GM19035 (cell line): Measurements from ENCODE around the gene ADGRD1.

ENCODE experiments used
- ATAC-seq: cut with Tn5 transposase; IDR thresholded peaks from one replicate; pipeline ENCODE4 v1.9.1; 2021; ENCODE audit not compliant: unreplicated experiment

The ADGRD1 gene

DNA sequence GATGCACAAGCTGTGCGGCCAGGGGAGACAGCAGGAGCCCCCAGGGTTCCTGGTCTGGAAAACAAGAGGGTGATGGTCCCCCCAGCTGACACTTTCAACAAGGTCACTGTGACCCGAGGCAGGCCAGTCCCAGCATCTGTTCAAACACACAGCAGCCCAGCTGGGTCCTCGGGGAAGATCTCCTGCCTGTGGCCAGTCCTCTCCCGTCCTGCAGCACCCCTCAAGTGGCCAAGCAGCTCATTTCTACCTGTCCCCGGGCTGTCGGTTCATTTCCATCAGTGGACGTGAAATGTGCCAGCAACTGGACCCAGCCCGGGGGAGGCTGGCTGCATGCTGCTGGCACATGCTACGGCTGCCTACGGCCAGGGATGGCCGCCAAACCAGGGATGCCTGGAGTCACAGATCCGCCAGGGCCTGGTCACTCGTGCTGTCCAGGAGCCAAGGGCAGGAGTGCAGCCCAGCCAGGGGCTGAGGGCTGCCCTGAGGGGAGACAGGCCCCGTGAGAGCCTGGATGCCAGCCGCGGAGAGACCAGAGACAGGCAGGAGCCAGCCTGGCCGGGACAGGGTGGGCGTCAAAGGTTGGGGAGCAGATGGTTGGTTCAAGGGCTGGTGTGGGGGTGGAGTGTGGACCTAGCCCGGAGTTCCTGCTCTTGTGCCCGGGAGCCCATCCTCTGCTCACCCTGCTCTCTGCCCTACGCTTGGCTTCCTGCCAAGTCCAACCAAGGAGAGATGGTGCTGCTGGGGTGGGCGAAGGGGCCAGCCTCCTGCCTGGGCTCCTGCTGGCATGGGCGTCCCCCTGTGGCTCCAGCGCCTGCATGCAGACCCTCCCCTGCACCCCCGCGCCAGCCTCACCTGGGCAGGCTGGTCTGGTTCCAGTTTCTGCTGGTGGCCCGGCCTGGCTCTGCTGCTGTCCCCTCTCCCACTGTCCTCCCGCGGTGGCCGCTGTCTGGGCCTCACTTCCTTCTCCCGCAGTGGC, 143.8 kb downstream of the ADGRD1 start:
- ATAC-seq = no peak

DNA sequence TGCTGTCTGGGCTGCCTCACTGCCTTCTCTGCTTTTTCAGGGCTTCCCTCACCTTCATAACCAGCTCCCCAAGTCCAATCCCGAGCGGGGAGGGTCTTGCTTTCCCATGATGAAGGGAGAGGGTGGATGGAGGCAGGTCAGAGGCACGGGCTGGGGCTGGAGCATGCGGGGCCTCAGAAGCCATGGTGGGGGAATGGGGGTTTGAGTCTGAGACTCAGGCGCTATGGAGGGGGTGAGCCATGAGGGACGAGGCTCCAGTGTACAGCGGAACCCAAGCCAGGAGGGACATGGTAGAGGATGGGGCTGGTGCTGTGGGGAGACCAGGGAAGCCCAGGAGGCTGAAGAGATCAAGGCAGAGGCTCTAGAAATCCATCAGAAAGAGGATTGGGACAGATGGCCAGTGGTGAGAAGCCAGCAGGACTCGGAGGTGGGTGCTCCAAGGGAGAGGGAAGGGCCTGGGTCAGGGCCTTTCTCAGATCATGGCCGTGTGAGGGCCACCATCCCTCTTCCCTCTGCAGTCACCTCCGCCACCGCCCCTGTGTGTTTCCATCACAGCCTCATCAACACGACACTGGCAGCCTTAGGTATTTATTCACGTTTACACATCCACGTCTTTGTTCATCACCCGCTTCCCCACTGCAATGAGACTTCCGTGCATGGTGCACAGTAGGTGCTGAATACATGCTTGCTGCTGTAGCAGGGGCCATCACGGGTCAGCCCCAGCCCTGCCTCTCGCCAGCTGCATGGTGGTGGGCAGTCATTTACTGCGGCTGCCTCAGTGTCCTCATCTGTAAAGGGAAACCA, 144.7 kb downstream of the ADGRD1 start:
- no peak for ATAC-seq

DNA sequence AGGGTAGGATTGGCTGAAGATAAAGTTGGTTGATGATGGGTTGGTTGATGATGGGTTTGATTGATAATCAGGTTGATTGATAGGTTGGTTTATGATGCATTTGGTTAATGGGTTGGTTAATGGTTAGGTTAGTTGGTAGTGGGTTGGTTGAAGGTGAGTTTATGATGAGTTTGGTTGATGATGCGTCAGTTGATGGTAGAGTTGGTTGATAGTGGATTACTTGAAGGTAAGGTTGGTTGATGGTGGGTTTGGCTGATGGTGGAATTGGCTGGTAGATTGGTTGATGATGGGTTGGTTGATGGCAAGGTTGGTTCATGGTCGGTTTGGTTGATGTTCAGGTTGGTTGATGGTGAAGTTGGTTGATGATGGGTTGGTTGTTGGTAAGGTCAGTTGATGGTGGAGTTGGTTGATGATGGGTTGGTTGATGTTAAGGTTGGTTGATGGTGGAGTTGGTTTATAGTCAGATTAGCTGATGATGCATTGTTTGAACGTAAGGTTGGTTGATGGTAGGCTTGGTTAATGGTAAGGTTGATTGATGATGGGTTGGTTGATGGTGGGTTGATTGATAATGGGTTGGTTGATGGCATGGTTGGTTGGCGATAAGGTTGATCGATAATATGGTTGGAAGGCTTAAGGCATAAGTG, 146.4 kb downstream of the ADGRD1 start:
- ATAC-seq = no peak

DNA sequence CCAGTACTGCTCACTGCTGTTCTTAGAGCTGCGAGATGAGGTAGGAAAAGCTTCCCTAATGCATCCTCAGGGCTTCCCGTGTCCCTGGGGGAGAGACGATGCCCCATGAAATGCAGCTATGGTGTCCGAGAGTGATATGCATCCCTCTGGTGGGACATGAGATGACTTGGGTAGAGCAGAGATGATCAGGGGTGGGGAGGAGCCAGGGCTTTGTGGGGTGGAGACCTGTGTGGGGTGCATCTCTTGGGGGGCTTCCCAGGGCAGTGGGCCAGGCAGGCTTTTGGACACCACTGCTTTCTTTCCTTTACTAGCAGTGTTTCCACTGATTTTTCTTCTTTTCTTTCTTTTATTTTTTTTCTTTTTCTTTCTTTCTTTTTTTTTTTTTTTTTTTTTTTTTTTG, 147.3 kb downstream of the ADGRD1 start:
- no peak for ATAC-seq

DNA sequence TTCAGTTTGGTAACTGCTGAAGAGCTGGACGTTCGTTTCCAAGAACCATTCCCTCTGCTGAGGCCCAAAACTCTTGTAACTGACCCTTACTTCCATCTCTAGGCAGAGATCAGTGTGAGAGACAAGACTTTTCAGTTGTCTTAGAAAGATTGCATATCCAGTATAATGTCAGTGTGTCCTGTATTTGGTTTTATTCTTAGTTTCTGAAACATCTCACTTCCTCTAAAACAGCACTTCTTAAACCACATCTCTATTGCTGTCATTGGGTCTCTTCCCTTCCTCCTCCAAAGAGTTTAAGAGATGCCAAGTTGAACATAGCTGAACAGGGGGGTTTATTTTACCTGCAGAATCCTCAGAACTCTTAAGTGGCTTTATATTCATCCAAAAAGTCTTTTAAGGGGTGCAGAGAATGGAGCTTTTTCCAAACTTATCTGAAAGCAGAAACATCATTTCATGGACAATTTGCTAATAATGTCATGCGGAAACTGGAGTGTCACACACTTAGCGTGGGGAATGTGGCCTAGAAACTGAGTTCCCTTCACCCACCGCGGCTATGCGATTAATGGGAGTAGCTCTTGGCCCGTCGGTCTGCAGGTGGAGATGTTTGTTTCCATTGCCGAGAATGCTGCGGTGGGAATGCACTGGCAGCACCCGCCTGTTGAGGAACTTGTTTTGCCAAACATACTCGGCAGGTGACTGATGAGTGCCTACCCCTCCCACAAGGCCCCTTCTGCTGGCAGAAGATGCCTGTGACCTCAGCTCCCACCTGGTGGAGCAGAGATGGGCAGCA, 148.2 kb downstream of the ADGRD1 start:
- no peak for ATAC-seq

DNA sequence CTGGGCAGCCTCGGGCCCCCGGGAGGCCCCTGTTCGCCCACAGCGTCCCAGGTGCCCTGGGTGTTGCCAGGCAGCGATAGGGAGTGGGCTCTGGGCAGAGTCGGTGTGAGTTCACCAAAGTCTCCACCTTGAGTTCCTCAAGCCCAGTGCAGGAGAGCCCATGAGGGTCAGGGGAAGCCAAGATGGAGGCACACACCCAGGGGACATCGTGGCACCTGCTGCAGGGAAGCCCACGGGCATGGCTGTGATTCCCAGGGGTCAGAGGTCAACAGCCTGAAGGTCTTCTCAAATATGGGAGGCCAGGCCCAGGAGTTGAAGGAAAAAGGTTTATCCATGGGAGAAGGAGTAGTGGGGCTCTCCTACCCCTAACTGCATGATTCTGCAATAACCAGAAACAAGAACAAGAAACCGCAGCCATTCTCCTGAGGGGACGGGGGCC, 148.8 kb downstream of the ADGRD1 start:
- ATAC-seq = no peak

DNA sequence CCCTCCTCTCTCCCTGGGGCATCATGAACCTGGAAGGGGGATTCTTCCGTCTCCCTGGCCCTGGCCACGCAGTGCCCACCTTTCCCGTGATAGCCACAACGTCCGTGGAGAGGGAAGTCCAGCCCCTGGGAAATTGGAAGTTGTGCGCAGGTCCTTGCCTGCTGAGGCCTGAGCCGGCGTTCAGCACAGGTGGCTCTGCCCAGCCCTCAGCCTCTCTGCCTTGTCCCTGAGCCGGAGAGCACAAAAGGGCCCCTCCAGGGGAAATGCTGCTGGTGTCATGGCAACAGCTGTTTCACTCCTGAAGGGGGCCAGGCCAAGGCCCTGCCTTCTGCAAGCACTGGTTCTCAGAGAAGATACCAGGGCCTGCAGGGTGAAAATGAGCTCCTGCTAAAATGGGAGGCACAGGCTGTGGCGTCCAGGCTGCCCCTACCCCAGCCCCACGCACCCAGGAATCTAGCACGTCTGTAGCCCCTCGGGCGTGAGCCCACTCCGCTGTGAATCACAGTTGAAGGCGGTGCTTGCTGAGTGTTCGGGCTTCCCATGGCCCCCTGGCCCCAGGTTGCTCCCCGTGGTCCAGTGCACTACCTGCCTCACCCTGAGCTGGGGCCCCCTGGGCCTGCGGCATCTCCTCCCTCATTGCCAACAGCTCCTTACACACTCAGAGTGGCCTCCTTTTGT, 149.4 kb downstream of the ADGRD1 start:
- ATAC-seq = no peak

DNA sequence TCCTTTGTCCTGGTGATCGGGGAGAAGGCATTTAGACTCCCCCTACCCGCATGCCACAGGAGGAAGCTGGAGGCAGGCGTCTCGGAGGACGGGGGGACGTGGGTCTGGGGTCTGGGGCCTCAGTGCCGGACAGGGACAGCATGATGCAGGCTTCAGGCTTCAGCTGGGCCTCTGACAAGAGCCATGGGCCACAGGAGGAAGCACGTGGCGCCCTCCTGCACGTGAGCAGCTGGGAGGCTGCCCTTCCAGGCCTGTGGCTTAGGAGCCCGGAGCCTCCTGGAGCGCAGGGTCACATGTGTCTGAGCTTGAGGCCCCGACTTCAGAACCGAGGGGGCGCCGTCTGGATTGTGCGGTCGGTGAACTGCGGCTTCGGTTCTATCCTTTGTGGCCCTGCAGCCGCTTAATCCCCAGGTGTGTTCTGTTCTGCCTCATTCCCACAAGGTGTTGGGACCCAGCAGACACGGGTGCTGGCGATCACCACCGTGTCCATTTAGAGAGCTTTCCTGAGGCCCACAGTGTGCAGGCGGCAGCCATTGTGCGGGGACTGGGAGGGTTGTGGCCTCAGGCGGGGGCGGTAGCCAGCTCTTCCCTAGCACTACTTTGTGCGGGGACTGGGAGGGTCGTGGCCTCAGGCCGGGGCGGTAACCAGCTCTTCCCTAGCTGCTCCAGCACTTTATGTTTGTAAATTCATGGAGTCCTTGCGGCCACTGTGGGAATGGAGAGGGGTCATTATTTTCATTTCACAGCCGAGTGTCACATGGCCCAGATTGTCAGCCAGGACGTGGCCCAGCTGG, 150.2 kb downstream of the ADGRD1 start:
- ATAC-seq = no peak

DNA sequence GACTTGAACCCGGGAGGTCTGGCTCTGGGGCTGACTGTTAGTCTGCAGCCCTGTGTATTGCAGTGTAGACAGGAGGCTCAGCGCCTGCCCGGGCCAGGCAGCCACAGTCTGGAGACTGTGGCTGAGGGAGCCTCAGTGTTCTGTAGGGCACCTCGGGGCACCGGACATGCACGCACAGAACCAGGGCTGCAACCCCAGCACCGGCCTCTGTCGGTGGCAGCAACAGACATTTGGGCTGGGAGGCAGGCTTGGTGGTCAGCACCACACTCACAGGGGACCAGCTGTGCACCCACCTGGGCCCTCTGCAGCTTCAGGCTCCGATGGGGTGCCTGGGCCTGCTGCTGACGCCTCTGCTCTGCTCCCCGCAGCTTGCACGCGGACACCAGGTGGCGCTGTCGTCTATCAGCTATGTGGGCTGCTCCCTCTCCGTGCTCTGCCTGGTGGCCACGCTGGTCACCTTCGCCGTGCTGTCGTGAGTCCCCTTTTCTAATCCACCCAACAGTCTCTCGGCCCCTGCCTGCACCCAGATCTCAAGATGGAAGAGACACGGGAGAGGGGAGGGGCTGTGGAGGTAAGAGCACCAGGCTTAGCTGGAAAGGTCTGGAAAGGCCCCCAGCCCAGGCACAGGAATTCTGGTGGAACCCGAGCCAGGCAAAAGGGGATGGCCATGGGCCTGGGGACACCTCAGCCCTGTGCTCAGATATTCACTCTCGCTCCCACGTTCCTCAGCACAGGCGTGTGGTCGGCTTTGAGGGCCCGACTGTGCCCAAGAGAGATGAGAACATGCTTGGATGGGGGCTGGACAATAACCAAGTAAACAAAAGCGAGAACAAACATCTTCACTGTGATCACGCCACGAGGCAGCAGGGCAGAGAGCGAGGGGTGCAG, 151.0 kb downstream of the ADGRD1 start:
- ATAC-seq = peak; percentile 70

DNA sequence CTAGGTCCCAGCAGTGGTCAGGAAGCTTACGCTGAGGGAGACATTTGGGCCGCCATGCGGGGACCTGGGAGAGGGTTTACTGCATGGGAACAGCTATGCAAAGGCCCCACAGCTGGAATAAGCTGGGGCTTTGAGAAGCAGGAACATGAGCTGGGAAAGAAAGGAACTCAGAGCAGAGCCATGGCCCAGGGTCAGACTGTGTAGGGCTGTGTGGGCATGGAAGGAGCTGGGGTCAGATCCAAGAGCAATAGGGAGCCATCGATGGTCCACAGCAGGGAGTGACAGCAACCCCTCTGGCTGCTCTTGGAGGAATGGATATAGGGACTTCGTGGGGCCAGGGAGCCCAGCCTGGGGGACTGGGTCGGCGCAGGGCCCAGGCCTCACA, 151.6 kb downstream of the ADGRD1 start:
- no peak for ATAC-seq

DNA sequence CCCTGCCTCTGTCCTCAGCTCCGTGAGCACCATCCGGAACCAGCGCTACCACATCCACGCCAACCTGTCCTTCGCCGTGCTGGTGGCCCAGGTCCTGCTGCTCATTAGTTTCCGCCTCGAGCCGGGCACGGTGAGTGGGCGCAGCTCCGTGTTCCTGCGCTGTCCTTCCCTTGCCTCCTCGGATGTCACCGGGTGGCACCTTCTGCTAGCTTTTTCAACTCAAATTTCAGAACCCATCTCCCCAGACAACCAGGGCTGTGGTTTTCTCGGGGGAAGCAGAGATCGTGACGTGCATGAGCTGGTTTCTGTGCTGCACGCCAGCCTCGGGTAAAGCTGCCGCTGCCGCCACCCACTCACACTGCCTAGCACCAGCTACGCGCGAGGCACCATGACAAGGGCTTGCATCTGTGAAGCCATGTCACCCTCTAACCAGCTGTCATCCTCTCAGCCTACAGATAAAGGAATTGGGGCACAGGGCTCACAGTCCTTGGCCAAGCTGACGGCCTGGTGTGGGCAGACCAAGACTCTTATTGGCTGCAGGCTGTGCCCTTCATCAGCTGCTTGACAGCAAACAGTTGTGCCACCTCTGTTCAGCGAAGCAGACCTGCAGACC, 152.1 kb downstream of the ADGRD1 start:
- ATAC-seq = no peak

DNA sequence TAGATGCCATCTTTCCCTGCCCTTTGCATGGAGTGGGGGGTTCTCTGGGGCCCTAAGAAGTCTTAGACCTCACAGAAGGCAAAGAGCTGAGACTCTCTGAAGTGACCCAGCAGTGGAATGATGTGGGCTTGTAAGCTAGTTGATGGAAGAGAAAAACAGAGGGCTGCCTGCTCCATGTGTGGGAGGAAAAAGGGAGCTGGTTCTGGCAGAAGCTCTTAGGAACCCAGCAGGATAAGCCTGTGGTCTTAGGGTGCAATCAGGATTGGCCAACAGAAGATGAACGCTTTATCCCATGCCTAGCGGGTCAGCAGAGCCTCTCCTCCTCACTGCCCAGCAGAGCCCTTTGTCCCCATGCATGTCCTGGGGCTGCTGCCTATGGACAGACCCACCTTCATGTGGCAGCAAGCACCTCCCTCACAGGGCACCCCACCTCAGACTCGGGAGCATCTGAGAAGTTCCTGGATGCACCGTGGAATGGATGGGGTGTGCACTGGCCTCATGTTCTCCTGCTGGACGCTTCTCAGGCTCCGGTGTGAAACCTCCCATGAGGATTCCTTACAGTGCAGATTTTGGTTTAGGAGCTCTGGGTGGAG, 152.7 kb downstream of the ADGRD1 start:
- no peak for ATAC-seq

DNA sequence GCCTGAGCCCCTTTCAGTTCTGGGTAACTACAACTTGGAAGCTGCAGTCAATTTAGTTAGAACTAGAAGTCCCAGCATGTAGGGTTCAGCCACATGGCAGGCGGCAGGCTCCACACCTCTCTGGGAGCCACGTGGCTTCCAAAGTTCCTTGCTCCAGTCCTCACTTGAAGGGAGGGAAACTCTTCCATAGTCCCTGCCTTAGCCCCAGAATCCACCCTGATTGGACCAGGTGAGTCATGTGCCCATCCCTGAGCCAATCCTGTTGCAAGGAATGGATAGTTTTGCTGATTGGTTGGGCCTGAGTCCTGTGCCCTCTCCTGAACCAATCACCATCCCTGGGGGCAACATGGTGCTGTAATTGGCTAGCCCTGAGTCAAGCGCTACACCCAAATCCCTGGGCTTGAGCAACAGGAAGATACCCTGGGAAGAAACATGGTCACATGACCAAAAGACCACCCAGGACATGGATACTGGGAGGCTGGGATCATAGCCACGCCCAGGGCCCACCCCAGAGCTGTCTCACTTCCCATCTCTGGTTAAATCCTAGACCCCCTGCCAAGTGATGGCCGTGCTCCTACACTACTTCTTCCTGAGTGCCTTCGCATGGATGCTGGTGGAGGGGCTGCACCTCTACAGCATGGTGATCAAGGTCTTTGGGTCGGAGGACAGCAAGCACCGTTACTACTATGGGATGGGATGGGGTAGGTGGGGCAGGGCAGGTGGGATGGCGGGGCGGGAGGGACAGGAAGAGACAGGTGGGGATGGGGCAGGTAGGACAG, 154.7 kb downstream of the ADGRD1 start:
- no peak for ATAC-seq

DNA sequence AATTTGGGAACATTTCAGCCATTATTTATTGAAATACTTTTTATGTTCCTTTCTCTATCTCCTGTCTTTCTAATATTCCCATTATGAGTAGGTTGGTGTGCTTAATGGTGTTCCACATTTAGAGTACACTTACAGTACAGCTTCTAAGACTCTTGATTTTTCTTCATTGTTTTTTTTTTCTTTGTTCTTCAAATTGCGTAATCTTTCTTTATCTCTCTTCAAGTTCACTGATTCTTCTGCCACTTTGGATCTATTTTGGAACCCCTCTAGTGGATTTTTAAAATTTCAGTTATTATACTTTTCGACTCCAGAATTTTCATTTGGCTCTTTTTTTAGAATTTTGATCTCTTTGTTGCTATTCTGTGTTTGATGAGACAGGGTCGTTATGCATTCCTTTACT, 157.7 kb downstream of the ADGRD1 start:
- no peak for ATAC-seq

DNA sequence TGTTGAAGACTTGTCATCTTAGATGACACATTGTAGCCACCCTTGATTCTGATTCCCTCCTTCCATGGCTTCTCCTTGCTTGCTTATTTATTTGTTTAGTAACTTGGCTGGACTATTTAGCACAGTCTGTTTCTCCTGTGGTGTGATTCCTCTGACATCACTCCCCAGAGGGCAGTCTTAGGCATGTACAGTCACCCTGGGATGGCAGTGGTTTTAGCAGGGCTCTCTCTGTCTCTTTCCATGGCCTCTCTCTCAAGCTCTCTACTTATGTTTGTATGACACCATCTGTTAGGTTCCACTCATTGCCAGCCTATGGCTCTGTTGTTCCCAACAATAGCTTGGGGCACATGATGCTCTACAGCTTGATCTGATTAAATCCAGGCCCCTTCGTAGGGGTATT, 158.3 kb downstream of the ADGRD1 start:
- ATAC-seq = no peak

DNA sequence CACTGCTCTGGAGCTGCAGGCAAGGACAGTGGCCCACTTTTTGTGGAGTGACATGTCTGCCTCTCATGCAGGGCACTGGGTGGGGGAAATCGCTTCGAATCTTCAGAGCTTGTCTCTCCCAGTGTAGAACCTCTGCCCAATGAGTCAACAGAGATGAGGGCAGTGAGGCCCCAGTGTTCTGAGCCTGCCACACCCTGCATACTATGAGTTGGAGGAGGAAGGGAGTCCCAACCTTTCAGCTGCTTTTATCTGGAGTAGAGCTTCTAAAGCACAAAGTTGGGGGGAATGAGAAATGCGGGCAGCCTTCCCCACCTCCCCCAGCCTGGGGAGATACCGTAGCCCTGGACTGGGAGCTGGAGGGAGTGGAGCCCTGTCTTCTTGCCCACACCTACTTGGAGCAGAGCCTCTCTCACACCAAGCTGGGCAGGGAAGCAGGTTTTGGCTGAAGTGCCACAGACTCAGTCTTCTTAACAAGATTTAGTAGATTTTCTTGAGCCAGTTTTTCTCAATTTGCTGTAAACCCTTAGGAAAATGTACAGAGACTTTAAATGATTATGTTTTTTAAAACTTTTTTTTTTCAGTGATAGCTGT, 159.1 kb downstream of the ADGRD1 start:
- ATAC-seq = no peak
